ENCODE data around the gene ADGRA3. TPM values are rescaled to one million over a fixed set of nuclear protein-coding genes. Genes with fewer than 3 reads are reported as not detected.
A peak's percentile ranks its signal among the peaks of the same experiment; 100 is the strongest.

Gene ADGRA3
- total and polyA plus RNA-seq, 2 of the 13 experiments (the other 11 are each of a cell fraction or from before 2014, with no cell fraction given) = 32.2 to 40.8 TPM

GRCh38 chr4:22515145-22515887 lies 550 bp downstream of the ADGRA3 start (continued):
- TF ChIP-seq PTBP1 (IDR thresholded peaks at IDR 0.05; ENCODE audit: low read depth, low read length, poor library complexity, severe bottlenecking) = no peak
- no peak for TF ChIP-seq ZNF780A (CRISPR knock-in tag; IDR thresholded peaks at IDR 0.05)
- TF ChIP-seq ZGPAT (CRISPR knock-in tag; IDR thresholded peaks at IDR 0.05) = peak; percentile 66; the same call in 1 of the 2 replicates
- peak; percentile 19; the same call in 1 of the 2 replicates for TF ChIP-seq STAG1 (CRISPR knock-in tag; IDR thresholded peaks at IDR 0.05)
- peak; percentile 89 for TF ChIP-seq SALL1 (CRISPR knock-in tag; IDR thresholded peaks at IDR 0.05)
- no peak for TF ChIP-seq ADNP (CRISPR knock-in tag; IDR thresholded peaks at IDR 0.05)
- 0 out of 2 replicates have a peak, but pooled peaks have one; percentile 29 for TF ChIP-seq ZNF770 (CRISPR knock-in tag; IDR thresholded peaks at IDR 0.05)
- peak; percentile 70 for TF ChIP-seq MNT (IDR thresholded peaks at IDR 0.05)
- peak; percentile 59; the same call in 1 of the 2 replicates for TF ChIP-seq TAF1 (CRISPR knock-in tag; IDR thresholded peaks at IDR 0.05)
- peak; percentile 79 for TF ChIP-seq DRAP1 (CRISPR knock-in tag; IDR thresholded peaks at IDR 0.05)
- peak; percentile 70; the same call in 1 of the 2 replicates for TF ChIP-seq MXD1 (CRISPR knock-in tag; IDR thresholded peaks at IDR 0.05)
- TF ChIP-seq NR2F6 (IDR thresholded peaks at IDR 0.05) = no peak
- peak; percentile 47; the same call in 1 of the 2 replicates for TF ChIP-seq NR2F6 (CRISPR knock-in tag; IDR thresholded peaks at IDR 0.05)
- no peak for TF ChIP-seq EZH2 (conservative IDR thresholded peaks at IDR 0.05; ENCODE audit: low read depth, low read length)
- TF ChIP-seq ARID4A (CRISPR knock-in tag; IDR thresholded peaks at IDR 0.05; ENCODE audit: borderline replicate concordance) = peak; percentile 75
- TF ChIP-seq GTF2F1 (IDR thresholded peaks at IDR 0.05; ENCODE audit: low read length) = no peak
- TF ChIP-seq KMT2B (CRISPR knock-in tag; IDR thresholded peaks at IDR 0.05) = peak; percentile 51; the same call in 1 of the 2 replicates
- TF ChIP-seq TFE3 (CRISPR knock-in tag; IDR thresholded peaks at IDR 0.05) = peak; percentile 58; the same call in 1 of the 2 replicates
